Anterior cingulate cortex (tissue), 58 donors: ENCODE data around the gene SYNE1.

Source experiments
- DNase-seq, 58 donors: peaks; one replicate each; lab custom pipeline; 2025; lab: John Stamatoyannopoulos, UW

SYNE1 gene

DNA sequence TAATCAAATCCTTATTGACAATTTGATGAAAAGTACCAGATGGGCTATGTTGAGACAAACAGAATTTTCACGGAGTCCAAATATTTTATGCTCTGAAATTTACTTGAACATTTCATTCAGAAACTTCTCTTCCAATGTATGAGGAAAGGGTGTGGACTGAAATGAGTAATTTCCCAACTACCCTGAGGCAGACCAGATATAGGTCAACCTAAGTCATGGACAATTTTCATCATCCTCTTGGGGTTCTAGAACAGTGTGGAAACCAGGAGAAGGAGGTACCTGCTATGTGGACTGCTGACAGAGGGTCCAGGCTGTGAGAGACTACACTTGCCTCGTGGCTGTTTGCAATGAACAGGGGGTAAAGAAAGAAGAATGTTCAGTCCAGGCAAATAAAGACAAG, 506.7 kb downstream of the SYNE1 start:
- DNase-seq, result no peak

DNA sequence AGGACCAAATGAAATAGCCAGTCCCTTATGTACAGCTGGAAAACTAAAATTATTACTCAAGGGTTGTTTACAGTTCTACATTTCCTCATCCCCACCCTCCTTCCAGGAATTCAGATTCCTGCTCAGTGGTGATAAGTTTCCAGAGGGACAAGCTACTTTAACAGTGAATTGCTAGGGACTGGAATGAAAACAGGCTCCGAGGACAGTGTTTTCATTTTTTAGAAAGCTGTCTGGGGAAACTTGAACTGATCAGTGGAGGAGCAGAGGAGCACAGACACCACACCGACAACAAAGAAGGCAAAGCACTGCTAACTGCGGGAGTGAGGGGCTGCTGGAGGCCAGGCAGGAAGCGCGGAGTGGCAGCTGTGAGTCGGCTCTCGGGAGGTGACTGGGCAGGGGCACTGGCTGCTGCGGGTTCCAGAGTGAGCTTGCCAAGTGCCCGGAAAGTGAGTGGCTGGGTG, 507.4 kb downstream of the SYNE1 start:
- DNase-seq, result no peak

DNA sequence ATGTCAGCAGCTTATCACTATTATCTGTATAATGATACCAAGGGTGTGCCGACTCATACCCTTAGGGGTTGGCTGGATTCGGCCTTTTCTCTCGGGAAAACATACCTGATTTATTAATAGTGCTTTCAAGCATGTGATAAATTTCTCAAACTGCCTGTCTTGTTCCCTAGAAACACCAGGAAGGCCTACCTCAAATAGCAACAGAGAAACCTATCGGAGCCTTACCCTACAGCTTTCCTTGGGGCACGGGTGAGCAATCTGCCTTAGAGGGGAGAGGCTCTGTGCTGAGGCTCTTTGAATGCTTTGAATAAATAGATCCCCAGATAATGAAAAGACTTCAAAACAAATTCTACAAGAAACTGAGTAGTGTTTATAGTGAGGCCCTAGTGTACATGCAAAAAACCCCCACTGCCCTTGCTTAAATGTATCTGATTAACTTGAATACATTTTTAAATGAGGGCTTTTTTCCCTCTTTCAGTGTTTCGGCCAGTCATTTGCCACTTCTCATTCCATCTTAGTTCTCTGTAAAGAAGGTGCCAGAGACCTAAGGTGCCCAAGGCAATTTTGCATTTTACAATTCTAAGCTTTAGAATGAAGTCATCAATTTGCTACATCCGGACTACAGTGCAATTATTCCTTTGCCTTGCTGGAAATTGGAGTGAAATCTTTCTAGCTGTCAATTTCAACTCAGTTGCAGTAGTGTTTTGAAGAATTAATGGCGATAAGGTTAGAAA, 509.6 kb downstream of the SYNE1 start:
- DNase-seq, result no peak

DNA sequence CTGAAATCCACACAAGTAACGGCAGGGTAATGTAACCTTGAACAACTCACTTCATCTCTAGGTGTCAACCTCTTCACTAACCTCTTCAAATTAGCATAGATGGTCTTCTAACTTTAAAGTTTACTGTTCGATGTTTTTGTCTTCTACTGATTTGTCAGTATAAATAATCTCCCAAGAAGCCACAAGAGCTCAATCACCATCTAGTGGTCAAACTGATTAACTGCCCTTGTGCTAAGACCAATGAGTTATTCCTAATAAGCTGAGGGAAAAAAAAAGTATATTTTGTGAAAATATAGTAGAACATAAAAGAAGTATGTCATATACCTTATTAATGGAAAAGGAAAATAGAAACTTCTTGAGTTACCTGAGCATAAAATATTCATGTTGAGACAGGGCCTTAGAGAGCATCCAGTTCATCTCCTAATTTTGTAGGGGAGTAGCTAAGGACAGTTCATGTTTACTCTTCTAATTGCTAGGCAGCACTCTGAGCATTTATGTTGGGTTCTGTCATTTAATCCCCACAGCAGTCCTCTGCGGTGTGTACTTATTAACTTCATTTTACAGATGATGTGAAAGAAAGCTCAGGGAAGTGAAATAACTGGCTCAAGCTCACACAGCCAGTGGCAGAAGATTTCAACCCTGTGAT, 512.6 kb downstream of the SYNE1 start:
- peak in 1 of 58 donors; percentile 7 for DNase-seq

DNA sequence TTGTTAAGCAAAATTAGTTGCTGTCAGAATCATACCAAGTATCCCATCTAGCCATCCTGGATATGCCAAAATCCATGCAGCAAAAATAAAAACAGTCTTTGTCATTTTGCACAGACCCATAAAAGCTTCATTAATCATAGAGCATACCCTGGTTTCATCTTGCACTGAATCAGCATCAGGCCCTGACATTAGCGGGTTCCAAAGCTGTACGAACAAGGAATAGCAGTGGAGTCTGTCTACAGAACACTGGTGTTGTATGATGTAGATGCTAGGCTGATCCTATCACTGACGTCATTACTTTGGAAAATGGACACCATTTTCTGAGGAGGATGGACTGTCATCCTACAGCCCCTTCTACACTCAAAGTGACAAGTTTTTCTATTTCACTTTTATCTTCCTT, 514.1 kb downstream of the SYNE1 start:
- no peak for DNase-seq

DNA sequence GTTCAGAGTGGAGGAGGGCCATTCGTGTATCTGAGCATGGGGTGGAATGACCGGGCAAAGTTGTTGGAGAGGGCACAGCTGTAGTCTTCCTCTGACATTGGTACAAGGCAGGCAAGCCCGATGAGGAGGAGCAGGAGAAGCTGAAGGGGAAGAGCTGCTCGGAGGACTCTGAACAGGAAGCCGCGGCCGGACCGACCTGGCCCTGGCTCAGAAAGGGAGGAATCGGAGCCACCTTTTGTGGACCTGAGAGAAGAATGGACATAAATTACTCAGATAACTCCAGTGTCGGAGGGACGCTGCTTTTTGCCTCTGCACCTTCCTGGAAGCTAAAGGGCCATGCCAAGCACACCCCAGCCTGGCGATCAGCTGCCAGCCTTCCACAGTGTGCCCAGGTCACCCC, 514.7 kb downstream of the SYNE1 start:
- no peak for DNase-seq

DNA sequence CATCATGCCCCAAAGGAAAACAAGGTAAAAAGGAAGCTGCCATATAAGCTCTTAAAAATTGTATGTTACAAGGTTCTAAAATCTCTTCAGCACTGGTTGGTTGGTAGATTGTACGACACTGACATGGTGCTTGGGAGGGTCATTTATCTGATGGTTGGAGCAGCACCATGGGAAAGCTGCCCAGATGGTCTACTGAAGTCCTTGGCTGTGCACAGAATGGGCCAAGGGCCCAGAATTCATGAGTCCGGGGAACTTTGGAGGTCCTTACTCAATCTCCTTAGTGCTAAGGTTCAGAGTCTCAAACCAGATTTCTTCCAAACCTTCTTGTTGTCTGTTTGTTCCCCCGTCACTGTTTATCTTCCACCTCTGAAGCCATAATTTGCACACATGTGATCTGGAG, 515.3 kb downstream of the SYNE1 start:
- DNase-seq, result no peak

DNA sequence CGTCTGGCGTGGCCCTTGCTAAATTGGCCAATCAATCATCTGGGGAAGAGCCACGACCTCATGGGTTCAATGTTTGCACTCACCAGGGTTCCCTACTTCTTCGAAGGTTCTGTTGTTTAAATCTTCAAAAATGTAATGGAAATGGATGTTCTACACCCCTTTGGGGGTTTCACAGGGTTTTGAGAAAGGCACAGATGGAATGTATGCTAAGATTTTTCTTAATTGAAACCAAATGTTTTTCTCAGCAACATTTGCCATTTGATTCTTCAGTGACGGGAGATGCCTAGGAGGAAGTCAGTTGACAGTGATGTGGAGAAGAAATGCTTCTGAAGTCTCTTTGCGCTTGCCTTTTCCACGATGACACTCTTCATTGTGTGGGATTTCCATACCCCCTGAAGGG, 517.3 kb downstream of the SYNE1 start:
- DNase-seq, result no peak

DNA sequence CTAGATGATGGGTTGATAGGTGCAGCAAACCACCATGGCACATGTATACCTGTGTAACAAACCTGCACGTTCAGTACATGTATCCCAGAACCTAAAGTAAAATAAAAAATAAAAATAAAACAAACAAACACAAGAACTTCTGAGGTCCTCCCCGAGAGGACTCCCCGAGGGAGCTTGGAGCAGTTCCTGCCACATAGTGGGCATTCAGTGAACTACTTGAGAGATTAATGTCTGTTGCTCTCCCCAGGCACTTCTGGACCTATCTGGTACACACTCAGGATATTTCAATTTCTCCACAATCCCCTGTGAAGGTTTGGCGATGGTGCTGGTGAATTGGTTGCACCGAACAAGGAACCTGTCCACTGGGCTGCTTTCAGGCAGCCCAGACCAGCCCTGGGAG, 518.5 kb downstream of the SYNE1 start:
- no peak for DNase-seq

DNA sequence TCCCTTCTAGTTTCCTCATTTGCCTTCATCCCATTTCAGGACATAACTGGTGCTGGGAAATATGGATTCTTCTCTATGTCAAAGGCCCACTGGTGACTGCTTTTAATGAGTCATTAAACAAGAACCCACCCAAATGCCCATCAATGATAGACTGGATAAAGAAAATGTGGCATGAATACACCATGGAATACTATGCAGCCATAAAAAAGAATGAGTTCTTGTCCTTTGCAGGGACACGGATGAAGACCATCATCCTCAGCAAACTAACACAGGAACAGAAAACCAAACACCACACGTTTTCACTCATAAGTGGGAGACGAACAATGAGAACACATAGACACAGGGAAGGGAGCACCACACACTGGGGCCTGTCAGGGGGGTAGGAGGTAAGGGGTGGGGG, 518.9 kb downstream of the SYNE1 start:
- DNase-seq, result no peak

DNA sequence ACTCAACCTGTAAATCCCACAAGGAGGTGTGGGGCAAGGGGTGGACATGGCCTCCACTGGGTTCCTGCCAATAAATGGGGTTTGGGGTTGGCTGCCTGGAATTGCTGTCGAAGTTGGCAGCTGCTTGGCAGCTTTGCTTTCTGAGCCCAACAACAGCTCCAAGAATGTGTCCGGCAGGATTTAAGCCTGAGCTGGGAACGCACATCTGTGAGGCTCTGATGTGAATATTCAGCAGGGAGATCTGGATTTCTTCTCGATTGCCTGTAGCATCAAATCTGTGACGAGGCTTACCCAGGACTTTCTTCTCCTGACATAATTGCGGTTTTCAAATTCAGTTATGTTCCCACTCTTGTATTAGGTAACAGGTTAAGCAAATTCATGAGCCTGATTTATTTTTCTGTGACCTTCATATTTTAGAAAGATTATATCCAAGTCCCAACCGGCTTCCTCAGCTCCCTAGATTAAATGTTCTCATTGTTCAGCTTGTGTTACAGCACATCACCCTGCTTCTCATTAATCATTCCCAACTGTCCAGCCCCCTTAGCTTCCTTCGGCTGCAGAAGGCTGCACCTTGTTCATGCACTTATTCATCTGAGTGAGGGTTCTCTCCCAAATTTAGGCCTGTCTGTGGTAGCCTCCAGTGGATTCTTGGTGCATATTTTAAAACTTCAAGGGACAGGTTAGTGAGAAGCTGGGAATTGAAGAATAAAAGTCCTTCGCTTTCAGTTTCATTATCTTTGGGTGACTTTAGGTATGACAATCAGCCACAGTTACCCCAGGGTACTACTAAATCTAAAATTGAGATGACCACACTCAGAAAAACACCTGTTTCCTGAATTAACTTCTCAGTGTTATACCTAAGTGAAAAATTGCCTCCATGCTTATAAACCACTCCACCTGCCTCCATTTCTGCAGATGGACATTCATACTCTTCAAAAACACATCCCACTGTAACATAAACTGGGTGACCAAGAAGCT, 519.7 kb downstream of the SYNE1 start:
- peak in 1 of 58 donors; percentile 7 for DNase-seq

DNA sequence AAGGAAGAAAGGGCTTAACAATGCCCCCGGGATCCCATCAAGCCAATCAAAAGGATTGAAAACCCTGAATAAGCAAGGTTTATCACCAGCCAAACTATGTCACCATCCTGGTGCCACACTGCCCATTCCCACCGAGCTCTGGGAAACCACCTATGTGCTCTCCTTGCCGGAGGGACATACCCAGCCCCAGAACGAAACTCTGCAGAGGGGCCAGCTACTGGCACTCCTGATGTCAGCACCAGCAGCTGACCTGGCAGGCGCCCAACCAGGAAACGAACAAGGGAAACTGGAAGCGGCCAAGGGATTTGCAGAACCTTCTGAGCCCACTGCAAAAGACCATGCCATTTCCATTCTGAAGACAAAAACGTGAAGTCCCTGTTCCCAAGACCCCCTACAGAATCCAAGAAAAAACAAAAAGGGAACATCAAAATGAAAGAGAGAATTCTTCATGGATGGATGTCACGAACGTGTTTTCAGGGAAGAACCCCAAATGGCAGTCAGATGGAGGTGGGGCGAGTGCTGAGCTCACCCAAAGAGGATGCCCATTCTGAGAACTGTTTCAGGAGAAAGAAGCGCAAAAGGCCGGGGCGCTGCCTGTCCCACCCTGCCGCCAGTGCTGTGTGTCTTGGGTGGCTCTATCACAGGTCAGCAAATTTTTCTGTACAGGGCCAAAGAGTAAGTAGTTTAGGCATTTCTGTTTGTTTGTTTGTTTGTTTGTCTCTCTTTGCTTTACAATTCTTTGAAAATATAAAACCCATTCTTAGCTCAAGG, 524.5 kb downstream of the SYNE1 start:
- peak in 22 of 58 donors; percentile 6 to 67 (median 19) for DNase-seq

DNA sequence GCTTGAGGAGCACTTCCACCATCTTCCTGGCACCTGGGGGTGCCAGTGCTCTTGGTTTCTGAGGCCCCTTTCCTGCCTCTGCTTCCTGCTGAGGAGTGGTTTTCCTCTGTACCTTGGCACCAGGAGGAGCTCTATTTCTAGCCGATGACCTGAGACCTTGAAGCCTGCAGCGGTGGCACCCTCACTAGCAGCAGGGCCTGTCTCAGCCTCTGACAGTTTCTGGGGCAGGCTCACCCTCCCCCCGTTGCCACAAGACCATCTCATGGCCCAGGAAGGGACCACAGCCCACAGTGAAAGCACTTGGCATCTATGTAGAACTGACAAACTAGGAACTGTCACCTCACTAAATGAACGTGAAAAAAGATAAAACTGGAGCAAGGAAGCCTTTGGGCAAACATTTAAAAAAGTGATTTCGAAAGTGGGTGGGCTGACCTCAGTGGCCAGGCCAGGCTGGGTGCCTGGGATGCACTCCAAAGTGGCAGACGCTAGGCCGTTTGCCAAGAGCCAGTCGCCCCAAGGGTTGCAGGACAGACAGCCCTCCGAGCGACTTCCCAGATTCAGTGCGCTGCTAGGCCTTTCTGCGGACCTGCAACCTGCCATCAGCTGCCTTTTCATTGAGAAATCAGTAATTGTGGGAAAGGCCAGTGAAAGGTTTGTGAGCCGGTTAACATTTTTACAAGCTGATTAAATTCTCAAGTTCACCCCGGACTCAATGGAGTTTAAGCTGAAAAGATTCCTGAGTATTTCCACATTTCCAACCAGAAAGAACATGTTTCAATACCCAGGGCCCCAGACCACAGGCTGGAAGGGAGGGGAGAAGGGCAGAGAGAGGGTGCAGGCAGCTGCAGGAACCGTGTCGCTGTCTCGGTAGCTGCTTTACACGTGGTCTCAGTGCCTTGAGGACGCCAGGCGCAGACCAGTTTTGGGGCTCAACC, 526.0 kb downstream of the SYNE1 start:
- peak in 7 of 58 donors; percentile 7 to 31 (median 13) for DNase-seq

DNA sequence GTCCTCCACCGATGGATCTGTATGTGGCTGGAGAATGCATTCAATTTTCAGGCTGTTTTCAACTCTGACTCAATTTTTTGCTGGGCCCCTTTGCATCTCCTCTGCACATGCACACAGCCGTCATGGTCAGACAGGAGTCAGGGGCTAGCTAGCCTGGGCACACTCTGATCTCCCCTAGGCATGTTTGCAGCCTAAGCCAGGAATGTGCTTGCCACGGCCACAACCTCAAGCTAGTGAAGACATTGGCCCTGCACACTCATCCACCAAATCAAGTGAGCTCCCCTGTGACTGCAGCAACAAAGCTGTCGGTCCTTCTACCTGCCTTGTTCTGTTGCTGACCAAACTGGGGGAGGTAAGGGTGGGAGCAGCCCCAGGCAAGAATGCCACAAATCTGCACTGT, 529.2 kb downstream of the SYNE1 start:
- DNase-seq, result no peak

DNA sequence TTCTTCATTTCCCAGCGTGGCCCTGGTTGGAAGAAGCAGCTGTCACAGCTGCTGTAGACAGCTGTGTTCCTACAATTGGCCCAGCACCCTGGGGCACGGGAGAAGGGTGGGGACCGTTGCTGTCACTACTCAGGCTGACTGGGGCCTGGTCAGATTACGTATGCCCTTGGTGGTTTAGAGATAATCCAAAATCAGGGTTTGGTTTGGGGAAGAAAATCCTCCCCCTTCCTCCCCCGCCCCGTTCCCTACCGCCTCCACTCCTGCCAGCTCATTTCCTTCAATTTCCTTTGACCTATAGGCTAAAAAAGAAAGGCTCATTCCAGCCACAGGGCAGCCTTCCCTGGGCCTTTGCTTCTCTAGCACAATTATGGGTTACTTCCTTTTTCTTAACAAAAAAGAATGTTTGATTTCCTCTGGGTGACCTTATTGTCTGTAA, 537.0 kb downstream of the SYNE1 start:
- DNase-seq, result no peak

DNA sequence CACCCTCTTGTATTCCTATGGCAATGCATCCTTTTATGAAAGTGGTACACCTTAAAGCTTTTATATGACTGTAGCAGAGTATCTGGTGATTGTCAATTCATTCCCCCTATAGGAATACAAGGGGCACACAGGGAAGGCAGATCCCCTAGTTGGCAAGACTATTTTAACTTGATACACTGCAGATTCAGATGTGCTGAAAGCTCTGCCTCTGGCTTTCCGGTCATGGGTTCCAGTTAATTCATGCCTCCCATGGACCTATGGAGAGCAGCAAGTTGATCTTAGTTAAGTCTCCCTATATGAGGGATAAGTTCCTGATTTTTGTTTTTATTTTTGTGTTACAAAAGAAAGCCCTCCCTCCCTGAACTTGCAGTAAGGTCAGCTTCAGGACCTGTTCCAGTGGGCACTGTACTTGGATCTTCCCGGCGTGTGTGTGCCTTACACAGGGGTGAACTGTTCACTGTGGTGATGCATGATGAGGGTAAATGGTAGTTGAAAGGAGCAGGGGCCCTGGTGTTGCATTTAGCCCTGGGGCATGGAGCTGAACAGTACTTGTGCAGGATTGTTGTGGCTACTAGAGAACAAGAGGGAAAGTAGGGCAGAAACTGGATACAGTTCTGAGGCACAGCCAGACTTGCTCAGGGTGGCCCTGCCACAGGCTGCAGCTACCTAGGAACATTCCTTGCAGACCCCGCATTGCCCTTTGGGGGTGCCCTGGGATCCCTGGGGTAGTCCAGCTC, 537.5 kb downstream of the SYNE1 start:
- no peak for DNase-seq

DNA sequence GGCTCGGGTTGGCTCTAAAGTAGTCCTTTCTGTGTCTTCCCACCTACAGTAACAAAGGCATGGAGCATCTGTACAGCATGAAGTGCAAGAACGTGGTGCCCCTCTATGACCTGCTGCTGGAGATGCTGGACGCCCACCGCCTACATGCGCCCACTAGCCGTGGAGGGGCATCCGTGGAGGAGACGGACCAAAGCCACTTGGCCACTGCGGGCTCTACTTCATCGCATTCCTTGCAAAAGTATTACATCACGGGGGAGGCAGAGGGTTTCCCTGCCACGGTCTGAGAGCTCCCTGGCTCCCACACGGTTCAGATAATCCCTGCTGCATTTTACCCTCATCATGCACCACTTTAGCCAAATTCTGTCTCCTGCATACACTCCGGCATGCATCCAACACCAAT, 538.5 kb downstream of the SYNE1 start:
- DNase-seq, result no peak

DNA sequence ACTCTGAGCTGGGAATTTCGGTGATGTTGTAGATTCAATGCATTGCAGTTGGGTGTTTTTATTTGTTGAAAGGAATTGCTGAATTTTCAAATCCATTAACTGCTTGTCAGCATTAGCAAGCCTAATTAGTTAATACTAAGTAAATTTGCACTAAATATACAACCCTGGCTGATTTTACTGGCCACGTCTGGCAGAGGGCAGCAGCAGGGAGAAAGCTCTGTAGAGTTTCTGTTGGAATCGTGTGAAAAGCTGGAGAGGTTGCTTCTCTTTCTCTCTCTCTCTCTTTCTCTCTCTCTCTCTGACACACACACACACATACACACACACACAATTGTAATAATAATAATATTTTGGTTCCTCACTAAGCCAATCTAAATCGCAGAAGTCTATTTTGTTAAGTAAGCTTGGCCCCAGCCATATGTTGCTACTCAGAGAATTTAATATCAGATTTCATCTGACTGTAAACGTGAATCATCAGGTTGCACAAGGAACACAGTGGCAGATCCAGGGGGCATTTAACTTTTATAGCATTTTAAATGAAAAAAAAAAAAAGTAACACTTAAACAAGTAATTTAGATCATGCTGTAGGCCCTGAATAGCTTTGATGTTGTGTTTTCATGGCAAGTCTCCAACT, 540.2 kb downstream of the SYNE1 start:
- DNase-seq, result no peak
